ENCODE measurements around the gene IL6R.

- TF ChIP-seq CTCF (IDR thresholded peaks at IDR 0.05): no peak
- TF ChIP-seq EP300 (IDR thresholded peaks at IDR 0.05): no peak
- no peak for TF ChIP-seq POLR2A (IDR thresholded peaks at IDR 0.05)
These were observed 95.4 kb downstream of the IL6R start for GRCh38 chr1:154500533-154500932.
